Activated CD4-positive, alpha-beta T cell treated with anti-CD3 and anti-CD28 coated beads, Interleukin-2, amount 50 U/mL, for 16 hours (primary cell): ENCODE results near the gene GORASP1.
"Not testable (repeated sequence)": the region's sequence is repeated elsewhere in the genome, so short reads cannot be mapped to it uniquely, and the experiment has no call there.

Source experiments
- DNase-seq: peaks from one replicate; pipeline ENCODE4 v3.0.0-alpha.2; 2020

The GORASP1 gene

DNA sequence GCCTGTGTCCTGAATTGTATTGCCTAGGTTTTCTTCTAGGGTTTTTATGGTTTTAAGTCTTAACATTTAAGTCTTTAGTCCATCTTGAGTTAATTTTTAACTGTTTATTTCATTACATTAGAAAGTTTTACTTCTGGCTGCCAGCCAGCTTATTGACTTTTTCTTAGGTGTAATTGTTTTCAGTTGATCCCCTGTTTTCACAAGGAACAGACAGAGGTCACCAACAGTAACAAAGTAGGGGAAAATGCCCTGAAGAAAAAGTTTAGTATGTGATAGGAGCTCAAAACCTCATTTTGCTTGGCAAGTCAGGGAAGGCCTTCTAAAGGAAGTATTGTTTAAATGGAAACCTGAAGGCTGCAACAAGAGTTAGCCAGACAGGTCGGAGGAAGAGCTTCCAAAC lies 45.2 kb downstream of the GORASP1 start:
- DNase-seq, result no peak

DNA sequence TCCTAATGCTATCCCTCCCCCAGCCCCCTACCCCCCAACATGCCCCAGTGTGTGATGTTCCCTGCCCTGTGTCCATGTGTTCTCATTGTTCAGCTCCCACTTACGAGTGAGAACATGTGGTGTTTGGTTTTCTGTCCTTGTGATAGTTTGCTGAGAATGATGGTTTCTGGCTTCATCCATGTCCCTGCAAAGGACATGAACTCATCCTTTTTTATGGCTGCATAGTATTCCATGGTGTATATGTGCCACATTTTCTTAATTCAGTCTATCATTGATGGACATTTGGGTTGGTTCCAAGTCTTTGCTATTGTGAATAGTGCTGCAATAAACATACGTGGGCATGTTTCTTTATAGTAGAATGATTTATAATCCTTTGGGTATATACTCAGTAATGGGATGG lies 46.2 kb downstream of the GORASP1 start:
- DNase-seq, result not testable (repeated sequence)

DNA sequence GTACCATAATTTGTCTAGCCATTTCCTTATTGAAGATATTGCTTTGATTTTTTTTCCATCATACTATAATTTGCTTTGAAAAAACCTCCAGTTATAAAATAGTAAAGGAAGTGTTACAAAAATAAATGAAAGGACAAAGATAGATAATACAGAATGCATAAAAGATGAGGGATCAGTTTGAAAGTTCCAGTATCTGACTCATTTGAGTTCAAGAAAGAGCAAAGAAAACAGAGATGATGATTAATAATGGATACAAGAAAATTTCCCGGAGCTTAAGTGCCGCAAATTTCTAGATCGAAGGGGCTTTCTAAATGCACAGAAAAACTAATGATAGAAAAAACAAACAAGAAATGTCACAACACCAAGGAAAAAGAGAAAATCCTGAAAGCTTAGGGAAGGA lies 51.3 kb downstream of the GORASP1 start:
- no peak for DNase-seq

DNA sequence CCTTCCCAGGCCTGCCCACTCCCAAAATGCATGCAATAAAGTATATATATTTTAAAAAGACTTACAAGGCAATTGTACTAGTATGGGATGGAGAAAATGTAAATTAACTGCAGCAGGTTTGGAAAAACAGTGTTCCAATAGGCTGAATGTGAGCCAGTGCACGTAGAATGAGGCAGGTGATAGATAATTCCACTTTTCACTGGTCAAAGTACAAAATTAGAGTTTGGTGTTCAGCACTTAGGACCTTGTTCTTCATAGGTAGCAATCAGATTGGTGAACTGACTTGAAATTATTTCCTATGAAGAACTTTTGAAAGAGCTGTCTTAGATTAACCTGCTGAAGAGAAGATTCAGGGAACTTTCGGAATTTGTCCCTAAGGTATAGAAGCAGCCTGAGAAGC lies 53.7 kb downstream of the GORASP1 start:
- no peak for DNase-seq

DNA sequence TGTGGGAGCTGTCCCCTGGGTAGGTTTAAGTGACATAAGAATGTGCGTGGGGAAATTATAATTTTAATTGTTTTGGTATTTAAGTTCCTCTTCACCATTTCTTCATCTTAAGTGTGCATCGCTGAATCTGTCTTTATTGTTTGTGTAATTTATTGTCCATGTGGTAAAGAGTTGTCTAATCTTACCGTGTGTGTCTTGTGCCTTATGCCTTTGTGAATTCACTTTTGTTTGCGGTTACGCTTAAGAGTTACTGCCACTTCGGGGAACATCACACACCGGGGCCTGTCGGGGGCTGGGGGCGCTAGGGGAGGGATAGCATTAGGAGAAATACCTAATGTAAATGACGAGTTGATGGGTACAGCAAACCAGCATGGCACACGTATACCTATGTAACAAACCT lies 54.8 kb downstream of the GORASP1 start:
- DNase-seq, result no peak

DNA sequence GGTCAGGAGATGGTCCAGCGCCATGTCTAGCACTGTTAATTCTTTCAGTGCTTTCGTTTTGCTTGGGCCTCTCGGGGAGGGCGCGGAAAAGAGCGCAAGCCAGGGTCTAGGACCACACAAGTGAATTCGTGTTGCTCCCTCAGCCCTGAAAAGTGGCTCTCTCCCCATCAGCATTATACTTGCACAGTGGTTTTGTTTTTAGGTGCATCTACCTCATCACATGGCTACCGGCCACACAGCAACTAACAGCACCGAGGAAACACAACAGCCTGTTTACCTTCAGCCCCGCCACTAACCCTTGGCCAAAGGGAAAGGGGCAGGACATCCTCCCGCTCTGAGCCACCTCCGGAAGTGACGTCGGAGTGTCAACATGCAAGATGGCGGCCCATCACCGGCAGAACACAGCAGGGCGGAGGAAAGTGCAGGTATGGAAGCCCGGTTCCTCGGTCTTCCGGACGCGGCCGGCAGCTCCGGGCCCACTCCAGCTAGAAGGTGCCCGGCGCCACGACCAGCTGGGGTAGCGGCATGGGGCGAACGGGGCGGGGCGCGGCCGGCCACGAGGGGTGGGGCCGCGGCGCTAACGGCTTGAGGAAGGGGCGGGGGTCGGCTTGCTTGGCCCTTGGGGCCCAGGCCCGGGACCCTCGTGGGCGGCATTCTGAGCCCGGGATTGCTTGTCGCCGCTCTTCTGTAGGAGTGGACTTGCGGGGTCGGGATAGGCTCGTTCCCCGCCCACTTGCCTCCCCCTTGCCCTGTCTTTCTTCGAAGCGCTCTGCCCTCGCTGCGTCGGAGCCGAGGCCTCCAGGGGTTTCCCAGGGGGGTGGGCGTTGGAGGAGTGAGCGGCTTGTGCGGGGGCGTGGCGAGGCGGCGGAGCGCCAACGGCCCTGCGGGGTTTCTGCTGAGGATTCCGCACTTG lies 55.5 kb downstream of the GORASP1 start, which contains the start of the genes SCN11A and WDR48:
SCN11A (minus strand) TSS at position 296 of the 913 bp plus-strand sequence. CDS start 101,582 bp downstream, outside the sequence.
WDR48 (plus strand) TSS at position 368 of the 913 bp plus-strand sequence; CDS start at position 378, 10 bp downstream.
- DNase-seq, result peak; percentile 95

DNA sequence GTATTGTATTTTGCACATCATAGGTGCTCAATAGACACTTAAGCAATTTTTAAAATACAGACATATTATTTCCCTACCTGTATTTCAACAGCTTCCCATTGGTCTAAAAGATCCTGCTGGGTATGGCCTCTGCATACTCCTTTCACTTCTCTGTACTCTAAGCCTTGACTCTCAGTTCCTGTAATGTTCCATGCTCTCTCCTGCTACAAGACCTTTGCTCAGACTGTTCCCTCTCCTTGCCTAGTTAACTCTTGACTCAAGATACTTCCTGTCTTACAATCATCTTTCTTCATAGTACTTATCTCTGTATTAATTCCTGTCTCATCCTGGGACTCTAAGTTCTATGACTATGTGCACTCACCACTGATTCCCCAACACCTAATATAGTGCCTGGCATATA lies 57.4 kb downstream of the GORASP1 start:
- DNase-seq, result no peak
